BLaER1 (cell line): Measurements from ENCODE around the gene KIAA0930.

Experiments used
- H3K27ac ChIP-seq: shearing (Covaris generic); formaldehyde crosslinking; 2 replicates; pipeline ENCODE4 v1.8.1; 2022
- H3K27me3 ChIP-seq: shearing (Covaris generic); formaldehyde crosslinking; 2 replicates; pipeline ENCODE4 v1.8.1; 2022
- H3K36me3 ChIP-seq: shearing (Covaris generic); formaldehyde crosslinking; 2 replicates; pipeline ENCODE4 v1.8.1; 2022
- H3K4me1 ChIP-seq: shearing (Covaris generic); formaldehyde crosslinking; 2 replicates; pipeline ENCODE4 v1.8.1; 2022
- H3K4me2 ChIP-seq: shearing (Covaris generic); formaldehyde crosslinking; 2 replicates; pipeline ENCODE4 v1.8.1; 2022
- H3K4me3 ChIP-seq: shearing (Covaris generic); formaldehyde crosslinking; 2 replicates; pipeline ENCODE4 v1.8.1; 2022
- H3K9ac ChIP-seq: shearing (Covaris generic); formaldehyde crosslinking; 2 replicates; pipeline ENCODE4 v1.8.1; 2022
- H3K9me3 ChIP-seq: shearing (Covaris generic); formaldehyde crosslinking; 2 replicates; pipeline ENCODE4 v1.8.1; 2022
- H4K20me1 ChIP-seq: shearing (Covaris generic); formaldehyde crosslinking; 2 replicates; pipeline ENCODE4 v1.8.1; 2022
- Cebpa-rat ChIP-seq: shearing (Covaris generic); IDR thresholded peaks from 2 replicates; pipeline ENCODE4 v1.8.1; 2022

Gene KIAA0930

DNA sequence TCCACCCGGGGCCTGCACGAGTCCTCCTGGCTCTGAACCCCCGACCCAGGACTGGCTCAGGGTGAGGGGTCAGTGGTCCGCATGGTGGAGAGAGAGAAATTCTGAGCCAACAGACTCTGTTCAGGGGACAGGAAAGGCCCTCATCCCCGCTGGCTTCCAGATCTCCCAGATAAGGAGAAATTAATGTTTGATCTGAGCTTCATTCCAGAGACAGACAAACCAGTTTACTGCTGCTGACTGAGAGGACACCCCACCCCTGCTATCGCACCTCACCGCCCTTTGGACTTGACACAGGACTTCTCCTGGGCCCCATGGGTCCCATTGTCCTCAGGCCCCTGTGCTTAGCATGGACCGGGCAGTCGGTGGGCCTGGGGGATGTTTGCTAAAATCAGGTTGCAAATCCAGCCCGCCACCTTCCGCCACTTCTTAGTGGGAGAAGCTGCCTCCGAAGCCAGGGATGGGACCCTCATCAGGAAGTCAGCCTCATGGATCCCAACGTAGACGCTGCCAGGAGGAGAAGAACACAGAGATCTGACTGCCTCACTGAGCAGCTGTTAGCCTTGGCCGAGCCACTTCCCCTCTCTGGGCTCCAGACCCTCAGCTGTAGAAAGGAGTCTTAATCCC is 32.9 kb upstream of the KIAA0930 start:
- Histone ChIP-seq H3K4me2 (no peak overlapping the region), H3K4me1 (peaks cover 15% of the 10 kb centered on the region), H3K27me3 (no peaks in the 10 kb centered on the region; the same call in 1 of the 2 replicates), H3K4me3 (no peak overlapping the region), H3K27ac (no peak overlapping the region), H3K9me3 (no peaks in the 10 kb centered on the region), H3K36me3 (no peaks in the 10 kb centered on the region), H4K20me1 (no peaks in the 10 kb centered on the region), H3K9ac (no peak overlapping the region)
- no peak for TF ChIP-seq Cebpa-rat

DNA sequence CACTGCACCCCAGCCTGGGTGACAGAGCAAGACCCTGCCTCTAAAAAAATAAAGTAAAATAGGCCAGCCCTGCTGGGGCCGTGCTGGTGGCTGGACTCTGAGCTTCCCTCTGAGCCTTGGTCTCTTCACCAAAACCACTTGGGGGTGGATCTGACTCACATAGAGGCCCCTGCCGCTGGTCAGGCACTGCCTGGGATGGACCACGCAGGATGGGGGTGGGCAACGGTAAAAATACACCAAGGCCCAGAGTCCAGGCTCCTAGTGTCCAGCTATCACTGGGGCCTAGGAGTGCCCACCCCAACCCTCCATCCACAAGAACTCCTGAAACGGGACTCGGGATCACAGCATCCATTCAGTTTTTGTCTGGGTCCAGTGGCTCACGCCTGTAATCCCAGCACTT is 31.8 kb upstream of the KIAA0930 start:
- no peaks in the 10 kb centered on the region for H3K36me3 ChIP-seq
- H3K9ac ChIP-seq = no peak overlapping the region
- peaks cover 20% of the 10 kb centered on the region for H3K4me1 ChIP-seq
- no peaks in the 10 kb centered on the region for H4K20me1 ChIP-seq
- H3K9me3 ChIP-seq = no peaks in the 10 kb centered on the region
- no peak overlapping the region for H3K4me2 ChIP-seq
- H3K27ac ChIP-seq = no peak overlapping the region
- no peaks in the 10 kb centered on the region; the same call in 1 of the 2 replicates for H3K27me3 ChIP-seq
- H3K4me3 ChIP-seq = no peak overlapping the region
- TF ChIP-seq Cebpa-rat = no peak

DNA sequence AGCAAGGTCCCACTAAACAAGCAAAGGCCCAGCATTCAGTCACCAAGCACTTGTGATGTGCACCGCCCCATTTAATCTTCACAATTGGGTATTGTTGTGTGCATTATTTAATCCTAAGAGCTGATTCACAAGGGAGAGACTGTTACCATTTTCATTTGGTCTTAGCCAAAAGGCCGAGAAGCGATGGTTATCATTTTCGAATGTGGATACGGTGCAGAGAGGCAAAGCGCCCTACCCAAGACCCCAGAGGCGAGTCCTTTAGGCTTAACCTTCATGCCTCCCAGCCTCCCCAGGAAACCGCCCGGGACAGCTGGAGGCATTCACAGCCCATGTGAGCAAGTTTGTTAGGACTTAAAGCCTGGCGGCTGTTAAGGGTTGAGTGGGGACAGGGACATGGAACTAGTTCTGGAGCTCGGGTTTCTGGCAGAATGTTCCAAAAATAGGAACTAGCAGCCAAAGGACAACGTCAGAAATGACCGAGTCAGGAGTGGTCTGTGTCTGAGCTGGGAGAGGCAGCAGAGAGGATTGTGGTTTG is 31.0 kb upstream of the KIAA0930 start:
- H3K27me3 ChIP-seq = no peaks in the 10 kb centered on the region; the same call in 1 of the 2 replicates
- H3K9ac ChIP-seq = no peak overlapping the region
- H3K27ac ChIP-seq = no peak overlapping the region
- TF ChIP-seq Cebpa-rat = no peak
- H4K20me1 ChIP-seq = no peaks in the 10 kb centered on the region
- H3K4me1 ChIP-seq = peaks cover 24% of the 10 kb centered on the region
- H3K9me3 ChIP-seq = no peaks in the 10 kb centered on the region
- H3K36me3 ChIP-seq = no peaks in the 10 kb centered on the region
- no peak overlapping the region for H3K4me3 ChIP-seq
- H3K4me2 ChIP-seq = no peak overlapping the region

DNA sequence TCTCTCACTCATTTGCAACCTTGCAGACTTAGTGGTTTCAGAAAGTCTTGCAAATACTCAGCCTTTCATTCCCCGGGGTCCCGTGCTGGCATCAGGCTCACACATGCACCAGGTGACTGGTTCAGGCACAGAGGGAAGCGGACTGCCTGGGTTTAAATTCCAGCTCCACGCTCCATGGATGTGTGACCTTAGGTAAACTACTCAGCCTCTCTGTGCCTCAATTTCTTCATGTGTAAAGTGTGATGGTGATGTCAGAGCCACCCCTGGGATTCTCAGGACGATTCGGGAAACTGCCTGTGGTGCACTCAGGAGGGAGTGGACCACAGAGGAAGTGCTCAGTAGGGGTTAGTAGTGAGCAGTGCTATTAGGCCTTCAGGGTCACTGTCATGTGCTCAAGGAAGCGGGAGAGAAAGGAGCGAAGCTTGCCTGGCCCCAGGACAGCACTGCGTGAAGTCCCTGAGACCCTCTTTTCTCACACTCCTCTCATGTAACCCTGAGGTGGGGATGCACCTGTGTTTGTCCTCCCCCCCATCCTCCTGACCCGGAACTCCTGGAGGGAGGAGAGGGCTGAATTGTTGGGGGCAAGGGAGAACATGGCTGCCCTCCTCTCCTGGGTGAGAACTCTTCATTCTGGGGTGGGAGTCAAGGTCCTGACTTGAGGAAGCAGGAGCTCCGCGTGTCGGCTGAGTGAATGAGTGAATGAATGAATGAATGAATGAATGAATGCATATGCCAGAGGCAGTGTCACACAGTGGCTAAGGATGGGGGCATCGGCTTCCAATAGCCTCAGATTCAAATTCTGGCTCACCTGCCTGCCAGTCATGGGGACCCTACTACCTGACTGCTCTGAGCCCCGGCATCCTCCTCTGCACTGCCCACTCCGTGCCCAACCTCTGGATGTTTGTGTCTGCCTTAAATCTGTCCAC is 29.7 kb upstream of the KIAA0930 start:
- Histone ChIP-seq H3K9ac (no peak overlapping the region), H3K4me3 (no peak overlapping the region), H3K9me3 (no peaks in the 10 kb centered on the region), H3K4me1 (peaks cover 38% of the 10 kb centered on the region), H3K27me3 (no peaks in the 10 kb centered on the region; the same call in 1 of the 2 replicates), H4K20me1 (no peaks in the 10 kb centered on the region), H3K4me2 (peak overlapping the region; percentile 95), H3K27ac (no peak overlapping the region), H3K36me3 (no peaks in the 10 kb centered on the region)
- no peak for TF ChIP-seq Cebpa-rat

GRCh38 chr22:45268958-45269844 is 28.5 kb upstream of the KIAA0930 start:
- H3K9me3 ChIP-seq = no peaks in the 10 kb centered on the region
- no peak for TF ChIP-seq Cebpa-rat
- H3K27me3 ChIP-seq = no peaks in the 10 kb centered on the region; the same call in 1 of the 2 replicates
- peaks cover 49% of the 10 kb centered on the region for H3K4me1 ChIP-seq
- peak overlapping the region; percentile 70 for H3K4me3 ChIP-seq
- H3K4me2 ChIP-seq = peak overlapping the region; percentile 99
- no peaks in the 10 kb centered on the region for H3K36me3 ChIP-seq
- H3K9ac ChIP-seq = peak overlapping the region; percentile 60; the same call in 1 of the 2 replicates
- H3K27ac ChIP-seq = no peak overlapping the region
- H4K20me1 ChIP-seq = no peaks in the 10 kb centered on the region

GRCh38 chr22:45268167-45268957 is 27.7 kb upstream of the KIAA0930 start:
- Histone ChIP-seq H3K9ac (peak overlapping the region; percentile 60; the same call in 1 of the 2 replicates), H3K36me3 (no peaks in the 10 kb centered on the region), H3K9me3 (no peaks in the 10 kb centered on the region), H3K27ac (no peak overlapping the region), H3K4me2 (peak overlapping the region; percentile 99), H3K27me3 (no peaks in the 10 kb centered on the region; the same call in 1 of the 2 replicates), H3K4me3 (peak overlapping the region; percentile 70), H4K20me1 (no peaks in the 10 kb centered on the region), H3K4me1 (peaks cover 58% of the 10 kb centered on the region)
- TF ChIP-seq Cebpa-rat = no peak

DNA sequence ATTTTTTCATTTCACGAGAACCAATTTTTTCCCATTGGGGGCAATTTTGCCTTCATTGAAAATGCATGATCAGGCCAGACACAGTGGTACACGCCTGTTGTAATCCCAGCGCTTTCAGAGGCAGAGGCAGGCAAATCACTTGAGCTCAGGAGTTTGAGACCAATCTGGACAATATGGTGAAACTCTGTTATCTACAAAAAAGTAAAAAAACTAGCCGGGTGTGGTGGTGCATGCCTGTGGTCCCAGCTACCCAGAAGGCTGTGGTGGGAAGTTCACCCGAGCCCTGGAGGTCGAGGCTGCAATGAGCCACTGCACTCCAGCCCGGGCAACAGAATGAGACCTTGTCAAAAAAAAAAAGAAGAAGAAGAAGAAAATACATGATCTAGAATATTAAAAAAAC is 24.8 kb upstream of the KIAA0930 start:
- H3K9me3 ChIP-seq = no peaks in the 10 kb centered on the region
- H3K27me3 ChIP-seq = no peaks in the 10 kb centered on the region; the same call in 1 of the 2 replicates
- H3K4me1 ChIP-seq = peaks cover 84% of the 10 kb centered on the region
- H4K20me1 ChIP-seq = peaks cover 8% of the 10 kb centered on the region
- no peak overlapping the region for H3K27ac ChIP-seq
- no peak overlapping the region for H3K4me3 ChIP-seq
- TF ChIP-seq Cebpa-rat = no peak
- H3K36me3 ChIP-seq = no peaks in the 10 kb centered on the region
- no peak overlapping the region for H3K9ac ChIP-seq
- H3K4me2 ChIP-seq = peak overlapping the region; percentile 98

DNA sequence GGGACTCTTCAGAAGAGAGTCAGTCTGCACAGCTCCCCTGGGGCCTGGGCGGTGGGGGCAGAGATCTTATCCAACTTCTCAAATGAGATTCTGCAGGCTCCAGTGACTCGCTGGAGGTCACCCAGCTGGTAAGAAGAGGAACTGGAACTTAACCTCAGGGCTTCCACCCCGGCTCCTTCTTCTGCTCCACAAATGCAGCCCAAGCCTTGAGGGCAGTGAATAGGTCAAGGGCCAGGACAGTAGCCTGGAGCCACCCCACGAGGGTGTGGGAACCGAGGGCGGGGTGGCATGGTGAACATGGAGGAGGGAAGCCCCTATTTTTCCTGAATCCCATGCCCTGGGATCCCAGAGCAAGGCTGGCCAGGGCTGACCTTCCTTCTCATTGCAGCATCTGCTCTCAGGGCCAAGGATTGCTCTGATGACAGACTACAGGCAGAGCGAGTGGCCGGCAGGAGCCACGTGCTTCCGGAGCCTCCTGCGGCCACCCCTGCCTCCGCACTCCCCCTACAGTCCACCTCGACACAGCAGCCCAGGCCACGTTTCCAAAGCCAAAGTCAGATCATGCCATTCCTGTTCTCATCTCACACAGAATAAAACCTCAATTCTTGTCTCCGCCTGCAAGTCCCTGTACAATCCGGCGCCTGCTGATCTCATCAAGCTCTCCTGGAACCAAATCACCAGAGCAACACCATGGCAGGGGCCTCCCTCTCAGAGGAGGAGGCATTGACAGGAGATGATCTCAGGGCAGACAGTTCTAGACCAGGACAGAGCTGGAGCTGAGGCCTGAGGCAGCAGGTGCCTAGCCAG is 23.0 kb upstream of the KIAA0930 start:
- H3K4me1 ChIP-seq = peaks cover 84% of the 10 kb centered on the region
- no peaks in the 10 kb centered on the region for H3K36me3 ChIP-seq
- TF ChIP-seq Cebpa-rat = no peak
- H4K20me1 ChIP-seq = peaks cover 8% of the 10 kb centered on the region
- peak overlapping the region; percentile 66; the same call in 1 of the 2 replicates for H3K9ac ChIP-seq
- H3K9me3 ChIP-seq = no peaks in the 10 kb centered on the region
- H3K4me3 ChIP-seq = peak overlapping the region; percentile 26
- peak overlapping the region; percentile 90 for H3K27ac ChIP-seq
- no peaks in the 10 kb centered on the region for H3K27me3 ChIP-seq
- peak overlapping the region; percentile 98 for H3K4me2 ChIP-seq
